Liver (tissue), 3 donors: ENCODE results near the gene RILP.

Experiments
- ATF3 ChIP-seq: IDR thresholded peaks from 2 replicates; pipeline ENCODE4 v1.6.1; 2016; ENCODE audit warnings: antibody characterized with exemption
- CTCF ChIP-seq: fragments of 150-350 bp; IDR thresholded peaks from 2 replicates; pipeline ENCODE4 v1.5.1; 2017; ENCODE audit warnings: improper control_type of control experiment, low read depth, low read length; ENCODE audit not compliant: missing input control
- FOXA1 ChIP-seq: IDR thresholded peaks from 2 replicates; pipeline ENCODE4 v1.6.1; 2016; ENCODE audit warnings: antibody characterized with exemption
- GABPA ChIP-seq, 2 donors: IDR thresholded peaks in 1 of 2; conservative IDR thresholded peaks in 1 of 2; 2 replicates each; pipeline ENCODE4 v1.6.1; 2016; ENCODE audit warnings: antibody characterized with exemption in 2 of 2, mild to moderate bottlenecking in 1 of 2, moderate library complexity in 1 of 2
- JUND ChIP-seq, 2 donors: IDR thresholded peaks; 2 replicates each; pipeline ENCODE4 v1.6.1; 2016; ENCODE audit warnings: antibody characterized with exemption in 2 of 2
- RAD21 ChIP-seq, 2 donors: IDR thresholded peaks; 2 replicates each; pipeline ENCODE4 v1.6.1; 2016; ENCODE audit warnings: antibody characterized with exemption in 2 of 2, mild to moderate bottlenecking in 2 of 2
- RXRA ChIP-seq, 2 donors: IDR thresholded peaks; 2 replicates each; pipeline ENCODE4 v1.6.1; 2017 to 2018; ENCODE audit warnings: antibody characterized with exemption in 2 of 2, mild to moderate bottlenecking in 1 of 2
- SP1 ChIP-seq: IDR thresholded peaks from 2 replicates; pipeline ENCODE4 v1.6.1; 2018; ENCODE audit warnings: antibody characterized with exemption, mild to moderate bottlenecking
- TAF1 ChIP-seq: conservative IDR thresholded peaks from 2 replicates; pipeline ENCODE4 v1.6.1; 2016; ENCODE audit warnings: antibody characterized with exemption, mild to moderate bottlenecking
- YY1 ChIP-seq: IDR thresholded peaks from 2 replicates; pipeline ENCODE4 v1.6.1; 2016; ENCODE audit warnings: antibody characterized with exemption, mild to moderate bottlenecking
- ZBTB33 ChIP-seq: IDR thresholded peaks from 2 replicates; pipeline ENCODE4 v1.6.1; 2016; ENCODE audit warnings: antibody characterized with exemption
- TF ChIP-seq, protein P1 (sequence below): IDR thresholded peaks from 2 replicates; pipeline ENCODE4 v1.6.1; 2016; ENCODE audit warnings: antibody characterized with exemption, mild to moderate bottlenecking
- TF ChIP-seq, protein P2 (sequence below): IDR thresholded peaks from 2 replicates; pipeline ENCODE4 v1.6.1; 2016; ENCODE audit warnings: antibody characterized with exemption
- donor health status: healthy.
- donor health status: healthy.

DNA sequence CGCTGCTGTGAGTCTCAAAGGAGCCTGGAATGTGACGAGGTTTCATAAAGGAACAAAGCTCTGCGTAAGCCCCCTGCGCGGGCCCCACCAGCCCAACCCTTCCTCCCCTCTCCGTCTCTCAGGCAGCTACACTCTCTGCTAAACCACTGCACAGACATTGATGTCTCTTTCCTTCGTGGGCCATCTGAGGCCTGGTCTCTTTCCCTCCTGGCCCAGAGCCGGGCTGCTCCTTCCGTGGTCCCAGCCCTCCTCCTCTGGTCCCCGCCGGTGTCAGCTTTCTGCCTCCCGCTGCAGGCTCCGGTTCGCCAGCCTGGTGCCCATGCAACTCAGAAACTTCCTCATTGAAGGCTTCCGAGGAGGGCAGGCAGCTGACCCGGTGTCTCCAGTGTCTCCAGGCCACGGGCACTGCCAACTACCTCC lies 11.5 kb downstream of the RILP start:
- TF ChIP-seq RAD21 (IDR thresholded peaks at IDR 0.05) (no peak), CTCF (no peak), TAF1 (no peak), SP1 (no peak), JUND (IDR thresholded peaks at IDR 0.05) (no peak), ZBTB33 (no peak), YY1 (no peak), RXRA (IDR thresholded peaks at IDR 0.05) (no peak), ATF3 (no peak), GABPA (IDR thresholded peaks at IDR 0.05 in 1 of 2, conservative IDR thresholded peaks at IDR 0.05 in 1 of 2) (no peak), FOXA1 (no peak)
- TF ChIP-seq, protein P1, sequence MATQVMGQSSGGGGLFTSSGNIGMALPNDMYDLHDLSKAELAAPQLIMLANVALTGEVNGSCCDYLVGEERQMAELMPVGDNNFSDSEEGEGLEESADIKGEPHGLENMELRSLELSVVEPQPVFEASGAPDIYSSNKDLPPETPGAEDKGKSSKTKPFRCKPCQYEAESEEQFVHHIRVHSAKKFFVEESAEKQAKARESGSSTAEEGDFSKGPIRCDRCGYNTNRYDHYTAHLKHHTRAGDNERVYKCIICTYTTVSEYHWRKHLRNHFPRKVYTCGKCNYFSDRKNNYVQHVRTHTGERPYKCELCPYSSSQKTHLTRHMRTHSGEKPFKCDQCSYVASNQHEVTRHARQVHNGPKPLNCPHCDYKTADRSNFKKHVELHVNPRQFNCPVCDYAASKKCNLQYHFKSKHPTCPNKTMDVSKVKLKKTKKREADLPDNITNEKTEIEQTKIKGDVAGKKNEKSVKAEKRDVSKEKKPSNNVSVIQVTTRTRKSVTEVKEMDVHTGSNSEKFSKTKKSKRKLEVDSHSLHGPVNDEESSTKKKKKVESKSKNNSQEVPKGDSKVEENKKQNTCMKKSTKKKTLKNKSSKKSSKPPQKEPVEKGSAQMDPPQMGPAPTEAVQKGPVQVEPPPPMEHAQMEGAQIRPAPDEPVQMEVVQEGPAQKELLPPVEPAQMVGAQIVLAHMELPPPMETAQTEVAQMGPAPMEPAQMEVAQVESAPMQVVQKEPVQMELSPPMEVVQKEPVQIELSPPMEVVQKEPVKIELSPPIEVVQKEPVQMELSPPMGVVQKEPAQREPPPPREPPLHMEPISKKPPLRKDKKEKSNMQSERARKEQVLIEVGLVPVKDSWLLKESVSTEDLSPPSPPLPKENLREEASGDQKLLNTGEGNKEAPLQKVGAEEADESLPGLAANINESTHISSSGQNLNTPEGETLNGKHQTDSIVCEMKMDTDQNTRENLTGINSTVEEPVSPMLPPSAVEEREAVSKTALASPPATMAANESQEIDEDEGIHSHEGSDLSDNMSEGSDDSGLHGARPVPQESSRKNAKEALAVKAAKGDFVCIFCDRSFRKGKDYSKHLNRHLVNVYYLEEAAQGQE = no peak
- TF ChIP-seq, protein P2, sequence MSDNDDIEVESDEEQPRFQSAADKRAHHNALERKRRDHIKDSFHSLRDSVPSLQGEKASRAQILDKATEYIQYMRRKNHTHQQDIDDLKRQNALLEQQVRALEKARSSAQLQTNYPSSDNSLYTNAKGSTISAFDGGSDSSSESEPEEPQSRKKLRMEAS = no peak
